Measurements from ENCODE around the gene OSBPL8.

The OSBPL8 gene

DNA sequence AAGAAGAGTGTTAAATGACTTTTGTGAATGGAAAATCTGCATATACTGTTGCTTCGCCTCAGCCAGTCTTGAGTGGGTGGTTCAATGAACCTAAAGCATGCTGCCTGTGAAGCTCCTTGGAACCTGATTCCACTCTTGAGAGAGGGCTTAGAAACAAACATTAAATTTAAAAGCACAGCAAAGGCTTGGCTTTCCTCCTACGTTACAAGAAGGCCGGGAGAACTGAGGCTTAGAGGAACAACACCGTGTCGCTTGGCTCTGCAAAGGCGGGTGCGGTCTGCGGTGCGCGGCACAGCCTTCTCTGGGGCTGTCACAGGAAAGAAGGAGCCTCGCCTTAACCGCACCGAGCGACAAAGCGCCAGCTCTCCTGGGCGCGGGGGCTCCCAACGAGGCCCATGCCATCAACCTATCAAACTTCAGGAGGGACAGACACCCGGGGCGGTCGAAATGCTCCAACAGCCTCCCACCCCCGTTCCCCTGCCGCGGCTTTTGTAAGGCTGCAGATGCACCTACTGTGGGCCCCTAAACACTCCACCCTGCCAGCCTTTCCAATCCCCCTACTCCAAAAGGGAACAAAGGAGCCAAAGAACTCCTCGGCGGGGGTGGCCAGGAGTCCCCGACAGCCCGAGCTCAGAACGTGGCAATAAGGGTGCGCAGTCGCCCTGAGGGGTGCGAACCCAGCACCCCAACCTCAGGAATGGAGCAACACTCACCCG is 729 bp downstream of the OSBPL8 start:
- no peaks in the 10 kb centered on the region for H3K9me3 ChIP-seq (ENCODE audit: severe bottlenecking)
- 0 out of 2 replicates have a peak, but pooled peaks cover 3% of the 10 kb centered on the region for H3K36me3 ChIP-seq (ENCODE audit: low read depth)
- peak overlapping the region; percentile 90 for H3K4me3 ChIP-seq (ENCODE audit: severe bottlenecking)
- DNase-seq (ENCODE audit: low spot score) (no peak), ATAC-seq (ENCODE audit: low read depth) (peak; percentile 64)
- H3K4me1 ChIP-seq (ENCODE audit: insufficient read depth, poor library complexity, severe bottlenecking), result peaks cover 7% of the 10 kb centered on the region
- no peaks in the 10 kb centered on the region for H3K27me3 ChIP-seq (ENCODE audit: insufficient read depth, poor library complexity, severe bottlenecking)
- TF ChIP-seq, protein P1, sequence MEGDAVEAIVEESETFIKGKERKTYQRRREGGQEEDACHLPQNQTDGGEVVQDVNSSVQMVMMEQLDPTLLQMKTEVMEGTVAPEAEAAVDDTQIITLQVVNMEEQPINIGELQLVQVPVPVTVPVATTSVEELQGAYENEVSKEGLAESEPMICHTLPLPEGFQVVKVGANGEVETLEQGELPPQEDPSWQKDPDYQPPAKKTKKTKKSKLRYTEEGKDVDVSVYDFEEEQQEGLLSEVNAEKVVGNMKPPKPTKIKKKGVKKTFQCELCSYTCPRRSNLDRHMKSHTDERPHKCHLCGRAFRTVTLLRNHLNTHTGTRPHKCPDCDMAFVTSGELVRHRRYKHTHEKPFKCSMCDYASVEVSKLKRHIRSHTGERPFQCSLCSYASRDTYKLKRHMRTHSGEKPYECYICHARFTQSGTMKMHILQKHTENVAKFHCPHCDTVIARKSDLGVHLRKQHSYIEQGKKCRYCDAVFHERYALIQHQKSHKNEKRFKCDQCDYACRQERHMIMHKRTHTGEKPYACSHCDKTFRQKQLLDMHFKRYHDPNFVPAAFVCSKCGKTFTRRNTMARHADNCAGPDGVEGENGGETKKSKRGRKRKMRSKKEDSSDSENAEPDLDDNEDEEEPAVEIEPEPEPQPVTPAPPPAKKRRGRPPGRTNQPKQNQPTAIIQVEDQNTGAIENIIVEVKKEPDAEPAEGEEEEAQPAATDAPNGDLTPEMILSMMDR (IDR thresholded peaks at IDR 0.05; ENCODE audit: poor library complexity, severe bottlenecking), result no peak
- H3K27ac ChIP-seq (ENCODE audit: poor library complexity, severe bottlenecking), result peak overlapping the region; percentile 52

DNA sequence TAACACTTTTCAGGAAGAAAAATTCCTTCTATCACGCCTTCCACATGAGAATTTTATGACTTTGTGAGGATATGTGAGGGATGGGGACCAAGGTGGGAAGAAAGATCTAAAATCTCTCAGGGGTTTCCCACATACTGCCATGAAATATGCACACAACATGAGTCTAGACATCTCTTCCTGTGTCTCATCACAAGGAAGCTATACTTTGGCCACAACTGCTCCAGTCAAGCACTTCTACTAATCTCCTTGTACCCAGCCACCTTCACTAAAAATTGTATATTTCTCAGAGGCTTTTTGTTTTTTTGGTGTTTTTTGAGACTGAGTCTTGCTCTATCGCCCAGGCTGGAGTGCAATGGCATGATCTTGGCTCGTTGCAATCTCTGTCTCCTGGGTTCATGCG is 3.2 kb downstream of the OSBPL8 start:
- Histone ChIP-seq H3K27me3 (ENCODE audit: insufficient read depth, poor library complexity, severe bottlenecking) (no peaks in the 10 kb centered on the region), H3K9me3 (ENCODE audit: severe bottlenecking) (no peaks in the 10 kb centered on the region), H3K4me3 (ENCODE audit: severe bottlenecking) (no peak overlapping the region), H3K4me1 (ENCODE audit: insufficient read depth, poor library complexity, severe bottlenecking) (peaks cover 7% of the 10 kb centered on the region), H3K27ac (ENCODE audit: poor library complexity, severe bottlenecking) (no peak overlapping the region), H3K36me3 (ENCODE audit: low read depth) (0 out of 2 replicates have a peak, but pooled peaks cover 3% of the 10 kb centered on the region)
- TF ChIP-seq, protein P1 (IDR thresholded peaks at IDR 0.05; ENCODE audit: poor library complexity, severe bottlenecking), result no peak
- DNase-seq (ENCODE audit: low spot score), result no peak
- ATAC-seq (ENCODE audit: low read depth), result no peak

DNA sequence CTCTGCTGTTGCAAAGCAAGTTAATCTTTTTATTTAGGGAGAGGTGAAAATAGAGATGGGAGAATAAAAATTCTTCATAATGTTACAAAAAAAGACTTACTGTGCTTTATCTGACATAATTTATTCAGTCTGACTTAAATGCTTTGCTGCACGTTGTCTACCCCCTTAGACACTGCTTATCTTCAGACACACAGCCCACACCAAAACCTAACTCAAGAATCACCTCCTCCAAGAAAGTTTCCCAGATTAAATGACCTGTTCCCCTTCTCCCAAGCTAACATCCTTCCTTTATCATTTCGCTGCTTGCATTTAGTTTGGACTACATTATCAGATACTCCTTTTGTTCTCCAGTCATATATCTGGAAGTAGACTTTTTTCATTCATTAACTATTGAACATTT is 3.8 kb downstream of the OSBPL8 start:
- Histone ChIP-seq H3K36me3 (ENCODE audit: low read depth) (0 out of 2 replicates have a peak, but pooled peaks cover 3% of the 10 kb centered on the region), H3K4me1 (ENCODE audit: insufficient read depth, poor library complexity, severe bottlenecking) (peaks cover 7% of the 10 kb centered on the region), H3K27me3 (ENCODE audit: insufficient read depth, poor library complexity, severe bottlenecking) (no peaks in the 10 kb centered on the region), H3K27ac (ENCODE audit: poor library complexity, severe bottlenecking) (no peak overlapping the region), H3K9me3 (ENCODE audit: severe bottlenecking) (no peaks in the 10 kb centered on the region), H3K4me3 (ENCODE audit: severe bottlenecking) (no peak overlapping the region)
- TF ChIP-seq, protein P1 (IDR thresholded peaks at IDR 0.05; ENCODE audit: poor library complexity, severe bottlenecking), result no peak
- no peak for DNase-seq (ENCODE audit: low spot score)
- ATAC-seq (ENCODE audit: low read depth), result no peak

DNA sequence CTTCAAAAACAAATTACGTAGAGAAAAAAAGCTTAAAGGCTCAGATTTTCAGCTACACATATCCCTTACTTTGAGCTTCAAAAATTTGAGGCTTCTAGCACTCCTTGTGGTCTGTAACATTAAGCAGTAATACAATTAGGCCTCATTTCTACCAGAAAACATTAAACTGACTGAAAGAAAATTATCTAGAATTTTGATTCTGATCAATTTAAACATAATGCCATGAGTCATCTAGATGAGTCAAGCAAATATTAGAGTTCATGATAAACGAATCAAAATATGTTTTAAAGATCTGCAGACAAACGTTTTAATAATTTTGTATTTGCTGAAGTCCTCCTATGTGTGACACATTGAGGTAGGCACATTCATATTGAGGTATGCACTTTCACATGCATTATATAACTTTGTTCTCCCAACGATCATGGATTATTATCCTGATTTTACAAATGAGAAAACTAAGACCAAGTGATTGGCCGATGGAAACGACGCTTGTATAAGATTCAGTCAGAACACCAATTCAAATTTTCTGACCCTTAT is 4.3 kb downstream of the OSBPL8 start:
- no peak overlapping the region for H3K27ac ChIP-seq (ENCODE audit: poor library complexity, severe bottlenecking)
- H3K4me3 ChIP-seq (ENCODE audit: severe bottlenecking), result no peak overlapping the region
- ATAC-seq (ENCODE audit: low read depth) (no peak), DNase-seq (ENCODE audit: low spot score) (no peak)
- 0 out of 2 replicates have a peak, but pooled peaks cover 3% of the 10 kb centered on the region for H3K36me3 ChIP-seq (ENCODE audit: low read depth)
- H3K4me1 ChIP-seq (ENCODE audit: insufficient read depth, poor library complexity, severe bottlenecking), result peaks cover 3% of the 10 kb centered on the region
- TF ChIP-seq, protein P1 (IDR thresholded peaks at IDR 0.05; ENCODE audit: poor library complexity, severe bottlenecking), result peak; percentile 9
- no peaks in the 10 kb centered on the region for H3K9me3 ChIP-seq (ENCODE audit: severe bottlenecking)
- no peaks in the 10 kb centered on the region for H3K27me3 ChIP-seq (ENCODE audit: insufficient read depth, poor library complexity, severe bottlenecking)

Measured in RWPE2 (cell line).